ENCODE measurements around the gene ANKRD65. TPM values are rescaled to one million over a fixed set of nuclear protein-coding genes. Genes with fewer than 3 reads are reported as not detected.

The ANKRD65 gene
- total and polyA plus RNA-seq, 2 donors (not counting 3 experiments of a cell fraction or from before 2014, with no cell fraction given): 0.15 to 0.38 TPM

- Histone ChIP-seq H3K4me3 (replicated peaks in 1 of 3; ENCODE audit: insufficient read depth in 1 of 3, low read depth in 1 of 3, low read length in 3 of 3) (no peak overlapping the region), H3K9me3 (replicated peaks; ENCODE audit: control insufficient read depth, insufficient read depth, low read length) (no peaks in the 10 kb centered on the region), H3K9ac (replicated peaks; ENCODE audit: extremely low read depth, insufficient read depth, low read length) (no peak overlapping the region), H3K36me3 (ENCODE audit: control insufficient read depth in 2 of 2, extremely low read depth in 1 of 2, insufficient read depth in 2 of 2, low read length in 2 of 2) (peaks cover 0 to 3% of the 10 kb centered on the region in 2 experiments), H3K79me2 (ENCODE audit: control insufficient read depth, insufficient read depth, low read length) (peaks cover 19% of the 10 kb centered on the region), H3K9me1 (replicated peaks; ENCODE audit: control insufficient read depth, extremely low read depth, insufficient read depth, low read length) (no peaks in the 10 kb centered on the region), H3K4me2 (ENCODE audit: insufficient read depth, low read length) (no peak overlapping the region), H2AFZ (ENCODE audit: low read depth, low read length) (no peak overlapping the region), H4K20me1 (replicated peaks; ENCODE audit: control insufficient read depth, extremely low read depth, insufficient read depth, low read length) (no peaks in the 10 kb centered on the region), H3K4me1 (ENCODE audit: control insufficient read depth, extremely low read depth, insufficient read depth, low read length) (peaks cover 13% of the 10 kb centered on the region), H3K27me3 (ENCODE audit: control insufficient read depth in 2 of 2, insufficient read depth in 2 of 2, low read length in 2 of 2) (no peaks in the 10 kb centered on the region), H3K27ac (ENCODE audit: insufficient read depth, low read depth, low read length) (no peak overlapping the region)
- dilution Hi-C loops (cut with MboI; ENCODE audit: extremely low pct_ligation_motif_present, low sequenced_read_pairs): no loop called here
- no TSS peak for BruUV-seq (replicated peaks)
- ChIA-PET CTCF (interaction anchor here (1.1 to 2.4 kb wide), 10 partner anchors 14 to 70 kb away, joined by 3 to 9 read pairs (median 4); partner anchors contain the start of genes CCNL2 and DVL1), POLR2A (no interaction called here)
- intact Hi-C loops (cut with micrococcal nuclease): no loop called here
- FAIRE-seq (no peak), DNase-seq (ENCODE audit: low read depth, low spot score) (no peak)
- no peak for TF ChIP-seq FOS (IDR thresholded peaks at IDR 0.05; ENCODE audit: borderline replicate concordance, insufficient read depth, low read length)
- no peak for TF ChIP-seq MAX (IDR thresholded peaks at IDR 0.05; ENCODE audit: insufficient read depth, insufficient read length)
- no peak for TF ChIP-seq MYC (IDR thresholded peaks at IDR 0.05; ENCODE audit: low read depth, low read length)
- TF ChIP-seq GATA2 (IDR thresholded peaks at IDR 0.05; ENCODE audit: insufficient read depth, insufficient read length, low read depth, low read length): no peak
- TF ChIP-seq CTCF (IDR thresholded peaks at IDR 0.05; ENCODE audit: extremely low read depth in 1 of 2, insufficient read depth in 1 of 2, low read depth in 1 of 2, low read length in 2 of 2): no peak
- no peak for TF ChIP-seq JUN (IDR thresholded peaks at IDR 0.05; ENCODE audit: borderline replicate concordance, insufficient read depth, insufficient read length, low read depth)
- no peak for TF ChIP-seq EZH2 (IDR thresholded peaks at IDR 0.05; ENCODE audit: borderline replicate concordance, low read depth, low read length, severe bottlenecking)
- TF ChIP-seq POLR2AphosphoS5 (IDR thresholded peaks at IDR 0.05; ENCODE audit: insufficient read depth, low read depth, low read length): no peak
- no peak for TF ChIP-seq POLR2A (IDR thresholded peaks at IDR 0.05; ENCODE audit: low read depth, low read length)
Observed at GRCh38 chr1:1371364-1371745, 49.7 kb downstream of the ANKRD65 start.
